Measurements from ENCODE around the gene DEFB132. TPM values are rescaled to one million over a fixed set of nuclear protein-coding genes. Genes with fewer than 3 reads are reported as not detected.

DEFB132 gene
- total RNA-seq, 1 donor from 2014 or later: not detected

DNA sequence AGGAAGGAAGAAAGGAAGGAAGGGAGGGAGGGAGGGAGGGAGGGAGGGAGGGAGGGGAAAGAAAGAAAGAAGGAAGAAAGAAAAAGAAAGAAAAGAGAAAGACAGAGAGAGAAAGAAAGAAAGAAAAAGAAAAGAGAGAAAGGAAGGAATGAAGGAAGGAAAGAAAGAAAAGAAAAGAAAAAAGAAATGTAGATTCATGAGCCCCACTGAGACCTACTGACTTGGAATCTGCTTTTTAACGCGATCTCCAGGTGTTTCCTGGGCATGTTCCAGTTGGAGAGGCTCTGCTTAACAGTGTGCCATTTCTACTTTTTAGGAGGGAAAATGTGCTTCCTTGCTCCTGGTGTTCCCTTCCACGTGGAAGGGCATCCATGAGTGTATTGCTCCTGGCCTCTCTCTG is 16.4 kb downstream of the DEFB132 start:
- Mint-ChIP-seq H3K27ac (no peak overlapping the region), H3K27me3 (no peaks in the 10 kb centered on the region), H3K9me3 (no peaks in the 10 kb centered on the region), H3K36me3 (ENCODE audit: low read depth) (peaks cover 12% of the 10 kb centered on the region), H3K4me3 (no peak overlapping the region), H3K4me1 (no peaks in the 10 kb centered on the region)
- intact Hi-C loops (cut with micrococcal nuclease): no loop called here
- no peak for DNase-seq

DNA sequence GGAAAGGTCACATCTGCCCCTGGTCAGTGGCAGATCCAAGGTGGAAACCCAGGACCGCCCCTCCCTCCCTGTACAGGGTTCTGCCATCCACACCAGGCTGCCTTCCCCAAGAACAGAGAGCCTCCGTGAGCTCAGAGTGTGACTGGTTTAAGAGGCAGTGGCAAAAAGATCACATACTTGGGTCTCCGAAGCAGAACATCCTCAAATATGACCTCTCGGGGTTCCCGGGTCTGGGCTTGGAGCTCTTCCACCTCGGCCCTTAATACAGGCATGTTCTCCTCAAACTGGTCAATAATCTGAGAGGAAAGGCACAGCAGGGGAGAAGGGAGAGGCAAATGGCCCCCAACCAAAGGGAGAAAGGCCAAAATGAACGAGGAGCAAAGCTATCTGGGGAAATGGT is 18.3 kb downstream of the DEFB132 start:
- DNase-seq: no peak

GRCh38 chr20:276620-277495 is 19.3 kb downstream of the DEFB132 start:
- H3K4me3 Mint-ChIP-seq: no peak overlapping the region
- no peaks in the 10 kb centered on the region for H3K4me1 Mint-ChIP-seq
- no peaks in the 10 kb centered on the region for H3K27me3 Mint-ChIP-seq
- H3K27ac Mint-ChIP-seq: no peak overlapping the region
- no peak for DNase-seq
- peaks cover 12% of the 10 kb centered on the region for H3K36me3 Mint-ChIP-seq (ENCODE audit: low read depth)
- intact Hi-C loops (cut with micrococcal nuclease): no loop called here
- H3K9me3 Mint-ChIP-seq: no peaks in the 10 kb centered on the region

More for the DNA sequence above, 18.3 kb downstream of the DEFB132 start:
- Mint-ChIP-seq H3K4me1 (no peaks in the 10 kb centered on the region), H3K36me3 (ENCODE audit: low read depth) (peaks cover 12% of the 10 kb centered on the region), H3K27me3 (no peaks in the 10 kb centered on the region), H3K27ac (no peak overlapping the region), H3K9me3 (no peaks in the 10 kb centered on the region), H3K4me3 (no peak overlapping the region)
- intact Hi-C loops (cut with micrococcal nuclease): no loop called here

- Mint-ChIP-seq H3K4me1 (no peaks in the 10 kb centered on the region), H3K4me3 (no peak overlapping the region), H3K36me3 (ENCODE audit: low read depth) (peaks cover 12% of the 10 kb centered on the region), H3K27ac (no peak overlapping the region), H3K27me3 (no peaks in the 10 kb centered on the region), H3K9me3 (no peaks in the 10 kb centered on the region)
- intact Hi-C loops (cut with micrococcal nuclease): no loop called here
- DNase-seq: no peak
These were observed 19.9 kb downstream of the DEFB132 start for GRCh38 chr20:277496-277781.

GRCh38 chr20:278181-278580 is 20.7 kb downstream of the DEFB132 start:
- no peak for DNase-seq
- Mint-ChIP-seq H3K27ac (no peak overlapping the region), H3K4me3 (no peak overlapping the region), H3K4me1 (no peaks in the 10 kb centered on the region), H3K36me3 (ENCODE audit: low read depth) (peaks cover 12% of the 10 kb centered on the region), H3K9me3 (no peaks in the 10 kb centered on the region), H3K27me3 (no peaks in the 10 kb centered on the region)
- intact Hi-C loops (cut with micrococcal nuclease): no loop called here

DNA sequence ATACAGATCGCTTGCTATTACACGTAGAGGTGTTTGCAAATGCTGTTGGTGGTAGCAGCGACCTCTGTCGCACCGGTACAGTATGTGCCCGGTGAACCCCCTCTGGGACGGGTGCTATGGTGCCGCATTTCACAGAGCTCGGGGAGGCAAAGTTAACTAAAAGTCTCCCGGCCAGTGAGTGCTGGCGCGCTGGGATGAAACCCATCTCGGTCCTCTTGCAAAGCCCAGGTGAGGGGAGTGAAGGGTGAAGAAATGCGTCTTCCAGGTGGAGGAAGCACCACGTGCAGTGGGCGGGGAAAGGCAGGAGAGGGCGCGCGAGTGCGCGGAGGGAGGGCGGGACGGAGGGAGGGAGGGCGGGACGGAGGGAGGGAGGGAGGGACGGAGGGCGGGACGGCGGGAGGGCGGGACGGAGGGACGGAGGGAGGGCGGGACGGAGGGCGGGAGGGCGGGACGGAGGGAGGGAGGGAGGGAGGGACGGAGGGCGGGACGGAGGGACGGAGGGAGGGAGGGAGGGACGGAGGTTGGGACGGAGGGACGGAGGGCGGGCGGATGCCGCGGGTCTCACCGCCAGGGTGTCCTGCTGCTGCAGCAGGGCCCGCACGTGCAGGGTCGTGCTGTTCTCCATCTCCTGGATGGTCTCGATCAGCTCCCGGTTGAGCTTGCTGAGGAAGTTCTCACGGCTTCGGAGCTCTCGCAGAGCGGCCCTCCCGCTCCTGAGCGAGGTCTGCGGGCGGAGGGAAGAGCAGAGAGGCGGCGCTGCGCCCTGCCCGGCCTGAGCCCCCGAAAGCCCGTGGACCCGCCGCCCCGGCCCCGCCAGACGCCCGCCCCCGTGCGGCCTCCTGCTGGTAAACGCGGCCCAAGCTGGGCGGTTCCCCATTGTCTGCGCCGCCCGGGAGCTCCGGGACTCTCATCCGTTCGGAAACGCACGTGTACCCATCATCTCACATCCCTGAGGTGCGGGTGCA is 21.4 kb downstream of the DEFB132 start:
- H3K27ac Mint-ChIP-seq: no peak overlapping the region
- H3K9me3 Mint-ChIP-seq: no peaks in the 10 kb centered on the region
- no peaks in the 10 kb centered on the region for H3K27me3 Mint-ChIP-seq
- peaks cover 14% of the 10 kb centered on the region for H3K36me3 Mint-ChIP-seq (ENCODE audit: low read depth)
- no peak for DNase-seq
- no peaks in the 10 kb centered on the region for H3K4me1 Mint-ChIP-seq
- intact Hi-C loops (cut with micrococcal nuclease): no loop called here
- H3K4me3 Mint-ChIP-seq: no peak overlapping the region

GRCh38 chr20:284172-284571 is 26.6 kb downstream of the DEFB132 start:
- intact Hi-C loops (cut with micrococcal nuclease): no loop called here
- Mint-ChIP-seq H3K9me3 (no peaks in the 10 kb centered on the region), H3K27me3 (no peaks in the 10 kb centered on the region)

GRCh38 chr20:286508-286907 is 29.0 kb downstream of the DEFB132 start:
- H3K9me3 Mint-ChIP-seq: no peaks in the 10 kb centered on the region
- no peak for DNase-seq
- H3K27ac Mint-ChIP-seq: no peak overlapping the region

More at GRCh38 chr20:284172-284571, 26.6 kb downstream of the DEFB132 start:
- Mint-ChIP-seq H3K36me3 (ENCODE audit: low read depth) (peaks cover 7% of the 10 kb centered on the region), H3K27ac (no peak overlapping the region), H3K4me1 (peaks cover 17% of the 10 kb centered on the region), H3K4me3 (no peak overlapping the region)
- no peak for DNase-seq

DNA sequence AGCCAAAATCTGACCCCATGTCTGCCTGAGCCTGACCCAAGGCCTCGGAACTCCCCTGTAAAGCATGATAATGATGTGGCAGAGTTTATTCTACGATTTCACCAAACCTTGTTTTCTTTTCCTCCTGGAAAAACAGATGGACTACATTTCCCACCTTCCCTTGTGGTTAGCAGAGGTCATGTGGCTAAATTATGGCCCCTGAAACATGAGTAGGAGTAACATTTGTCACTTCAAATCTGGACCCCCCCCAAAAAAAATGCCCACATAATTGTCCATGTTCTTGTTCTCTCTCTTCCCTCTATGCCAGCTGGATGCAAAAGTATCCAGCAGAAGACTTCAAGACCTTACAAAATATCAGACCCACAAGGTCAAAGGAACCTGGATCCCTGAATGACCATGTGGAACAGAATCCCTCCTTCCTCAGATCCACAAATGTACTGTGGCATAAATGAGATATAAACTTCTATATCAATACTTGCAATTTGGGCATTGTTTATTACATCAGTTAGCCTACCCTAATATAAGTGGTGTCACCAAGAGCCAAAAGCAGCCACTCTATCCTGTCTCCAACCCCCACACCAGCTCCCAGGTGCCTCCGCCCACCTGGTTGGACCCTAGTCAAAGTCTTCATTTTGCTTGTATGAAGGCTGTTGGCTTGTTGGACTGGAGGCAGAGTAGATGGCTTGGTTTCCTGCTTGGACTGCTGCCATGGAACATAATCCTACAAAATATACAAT is 31.6 kb downstream of the DEFB132 start:
- Mint-ChIP-seq H3K36me3 (ENCODE audit: low read depth) (peaks cover 4% of the 10 kb centered on the region), H3K27me3 (no peaks in the 10 kb centered on the region), H3K9me3 (no peaks in the 10 kb centered on the region), H3K27ac (no peak overlapping the region), H3K4me3 (no peak overlapping the region), H3K4me1 (peaks cover 25% of the 10 kb centered on the region)
- DNase-seq: no peak
- intact Hi-C loops (cut with micrococcal nuclease): no loop called here

More at GRCh38 chr20:286508-286907, 29.0 kb downstream of the DEFB132 start:
- intact Hi-C loops (cut with micrococcal nuclease): no loop called here
- H3K4me3 Mint-ChIP-seq: no peak overlapping the region
- peaks cover 7% of the 10 kb centered on the region for H3K36me3 Mint-ChIP-seq (ENCODE audit: low read depth)
- H3K27me3 Mint-ChIP-seq: no peaks in the 10 kb centered on the region
- peaks cover 25% of the 10 kb centered on the region for H3K4me1 Mint-ChIP-seq

GRCh38 chr20:289693-290083 is 32.2 kb downstream of the DEFB132 start:
- Mint-ChIP-seq H3K27ac (no peak overlapping the region), H3K27me3 (no peaks in the 10 kb centered on the region), H3K4me3 (no peak overlapping the region), H3K36me3 (ENCODE audit: low read depth) (peaks cover 4% of the 10 kb centered on the region), H3K9me3 (no peaks in the 10 kb centered on the region), H3K4me1 (peaks cover 25% of the 10 kb centered on the region)
- DNase-seq: no peak
- intact Hi-C loops (cut with micrococcal nuclease): loop anchor here (1.0 kb wide), 2 partner anchors 22 to 35 kb away; no protein-coding TSS in a partner anchor

- DNase-seq: peak; percentile 97
- no peaks in the 10 kb centered on the region for H3K27me3 Mint-ChIP-seq
- peaks cover 4% of the 10 kb centered on the region for H3K36me3 Mint-ChIP-seq (ENCODE audit: low read depth)
- no peaks in the 10 kb centered on the region for H3K9me3 Mint-ChIP-seq
- H3K4me3 Mint-ChIP-seq: no peak within 1 kb of the TSS
- intact Hi-C loops (cut with micrococcal nuclease): loop anchor here (1.0 kb wide), 2 partner anchors 23 to 34 kb away; no protein-coding TSS in a partner anchor
- peaks cover 25% of the 10 kb centered on the region for H3K4me1 Mint-ChIP-seq
- no peak within 1 kb of the TSS for H3K27ac Mint-ChIP-seq
These were observed 32.7 kb downstream of the DEFB132 start, which contains the start of gene C20orf96 for GRCh38 chr20:290084-290831. TSS of gene C20orf96 (minus strand) at chr20:290750. CDS start at chr20:290610, 140 bp downstream.

DNA sequence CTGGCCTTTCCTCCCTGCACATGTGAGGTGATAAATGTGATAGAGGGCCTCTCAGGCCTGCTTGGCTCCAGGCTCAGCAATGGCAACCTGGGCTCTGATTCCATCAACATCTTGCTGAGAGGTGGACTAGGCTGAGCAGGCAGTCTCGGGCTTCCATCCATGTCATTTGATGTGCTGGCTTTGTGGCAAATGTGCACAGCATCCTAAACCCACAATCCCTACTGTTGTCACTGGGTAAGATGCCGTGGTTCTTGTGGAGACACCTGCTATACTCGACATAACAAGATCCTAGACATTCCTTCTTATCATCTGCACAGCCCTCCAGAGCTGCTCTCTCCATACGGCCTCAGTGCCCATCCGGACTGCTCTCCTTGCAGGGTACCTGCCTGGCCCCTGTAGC is 37.1 kb downstream of the DEFB132 start:
- Mint-ChIP-seq H3K27ac (no peak overlapping the region), H3K27me3 (peaks cover 1% of the 10 kb centered on the region), H3K36me3 (ENCODE audit: low read depth) (peaks cover 21% of the 10 kb centered on the region), H3K9me3 (no peaks in the 10 kb centered on the region), H3K4me1 (peaks cover 29% of the 10 kb centered on the region), H3K4me3 (no peak overlapping the region)
- intact Hi-C loops (cut with micrococcal nuclease): no loop called here
- no peak for DNase-seq

DNA sequence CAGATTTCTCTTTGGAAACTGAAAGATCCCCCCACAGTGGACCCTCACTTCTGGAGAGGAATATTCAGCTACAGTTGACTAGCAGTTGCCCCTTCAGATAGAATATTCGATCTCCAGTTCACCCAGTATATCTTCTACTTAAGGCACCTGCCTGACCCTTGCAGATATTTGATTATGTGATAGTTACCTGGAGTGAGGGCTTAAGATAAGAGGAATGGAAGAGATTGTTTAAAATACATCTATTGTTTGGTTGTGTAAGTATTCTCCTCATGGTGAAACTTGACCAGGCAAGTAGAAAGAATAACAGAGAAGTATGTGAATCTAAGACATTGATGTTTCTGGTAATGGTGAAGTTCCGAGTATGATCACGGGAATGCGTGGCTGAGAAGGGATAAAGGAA is 38.3 kb downstream of the DEFB132 start:
- intact Hi-C loops (cut with micrococcal nuclease): loop anchor here (2.0 kb wide), 1 partner anchor 113 kb away; the partner anchor contains the start of gene RBCK1
- peaks cover 28% of the 10 kb centered on the region for H3K4me1 Mint-ChIP-seq
- H3K36me3 Mint-ChIP-seq (ENCODE audit: low read depth): peaks cover 28% of the 10 kb centered on the region

More for the DNA sequence above, 38.3 kb downstream of the DEFB132 start:
- Mint-ChIP-seq H3K27ac (peak overlapping the region; percentile 100), H3K27me3 (peaks cover 1% of the 10 kb centered on the region), H3K4me3 (peak overlapping the region; percentile 66), H3K9me3 (no peaks in the 10 kb centered on the region)
- no peak for DNase-seq

All from activated CD4-positive, alpha-beta T cell treated with anti-CD3 and anti-CD28 coated beads, Interleukin-2, amount 10 ng/mL, durations not matched to agents 24 days and 14 days (primary cell).